GM12878 (cell line): ENCODE measurements around the gene RASL10A.

Source experiments
- CREM ChIP-seq: IDR thresholded peaks from 2 replicates; pipeline ENCODE4 v1.6.1; 2014; ENCODE audit warnings: antibody characterized with exemption, low read depth
- CTCF ChIP-seq, 3 experiments: IDR thresholded peaks in 2 of 3; conservative IDR thresholded peaks in 1 of 3; 2 replicates each; pipeline ENCODE4 v1.5.1; 2011; ENCODE audit warnings: low read depth in 3 of 3, low read length in 3 of 3, mild to moderate bottlenecking in 3 of 3, control low read depth in 2 of 3, moderate library complexity in 2 of 3, inconsistent platforms in 1 of 3, mixed read lengths in 1 of 3; ENCODE audit not compliant: control insufficient read depth in 2 of 3, insufficient read depth in 1 of 3; ENCODE audit errors: extremely low read depth in 1 of 3
- EZH2 ChIP-seq: IDR thresholded peaks from 2 replicates; pipeline ENCODE4 v1.6.1; 2012; ENCODE audit warnings: low read depth, mild to moderate bottlenecking, control low read depth, inconsistent platforms, low read length, borderline replicate concordance; ENCODE audit not compliant: control insufficient read depth
- GABPA ChIP-seq: IDR thresholded peaks from 2 replicates; pipeline ENCODE4 v1.6.1; 2014; ENCODE audit warnings: antibody characterized with exemption, low read depth, mild to moderate bottlenecking, inconsistent platforms
- HDAC6 ChIP-seq: fragments of 200-600 bp; sonication (generic); IDR thresholded peaks from one replicate; pipeline ENCODE4 v1.8.0; 2017; ENCODE audit warnings: antibody characterized with exemption; ENCODE audit not compliant: unreplicated experiment
- MYC ChIP-seq: IDR thresholded peaks from 2 replicates; pipeline ENCODE4 v1.6.1; 2011; ENCODE audit warnings: mild to moderate bottlenecking, low read length, moderate library complexity, inconsistent platforms; ENCODE audit not compliant: insufficient read depth, insufficient replicate concordance, insufficient read length, severe bottlenecking
- POLR2A ChIP-seq: IDR thresholded peaks from 2 replicates; pipeline ENCODE4 v1.6.1; 2011; ENCODE audit warnings: low read depth, mild to moderate bottlenecking, low read length
- RCOR1 ChIP-seq: conservative IDR thresholded peaks from 2 replicates; pipeline ENCODE4 v1.6.1; 2012; ENCODE audit warnings: low read depth, low read length, improper control_type of control experiment
- STAT1 ChIP-seq: fragments of 450-650 bp; conservative IDR thresholded peaks from 2 replicates; pipeline ENCODE4 v1.6.1; 2014; ENCODE audit warnings: antibody characterized with exemption, mild to moderate bottlenecking
- TCF12 ChIP-seq: IDR thresholded peaks from 2 replicates; pipeline ENCODE4 v1.6.1; 2011; ENCODE audit warnings: low read depth, mild to moderate bottlenecking, low read length
- ZBTB4 ChIP-seq: fragments of 450-650 bp; formaldehyde crosslinking; IDR thresholded peaks from 2 replicates; pipeline ENCODE4 v1.4.0; 2022; ENCODE audit warnings: mild to moderate bottlenecking, moderate library complexity

- TF ChIP-seq ZBTB4 (CRISPR knock-in tag): no peak
- no peak for TF ChIP-seq MYC
- TF ChIP-seq EZH2: no peak
- TF ChIP-seq RCOR1: no peak
- TF ChIP-seq CREM: no peak
- no peak for TF ChIP-seq CTCF (IDR thresholded peaks at IDR 0.05 in 2 of 3, conservative IDR thresholded peaks at IDR 0.05 in 1 of 3; ENCODE audit: control insufficient read depth in 2 of 3, extremely low read depth in 1 of 3, insufficient read depth in 1 of 3, low read depth in 3 of 3, low read length in 3 of 3)
- TF ChIP-seq STAT1: no peak
- TF ChIP-seq HDAC6: no peak
- TF ChIP-seq GABPA: no peak
- no peak for TF ChIP-seq TCF12
- TF ChIP-seq POLR2A: no peak
Measured at GRCh38 chr22:29327089-29327764, 11.7 kb upstream of the RASL10A start.
